GM18502 (cell line): Measurements from ENCODE around the gene PPCDC.

Experiments used
- ATAC-seq: cut with Tn5 transposase; IDR thresholded peaks from one replicate; pipeline ENCODE4 v1.9.1; 2021; ENCODE audit warnings: mild to moderate bottlenecking; ENCODE audit not compliant: unreplicated experiment, poor library complexity

PPCDC gene

GRCh38 chr15:75023181-75023871 lies at the start of gene PPCDC:
TSS of gene PPCDC (plus strand) at chr15:75023590. CDS start at chr15:75028319, 4,729 bp downstream.
- ATAC-seq = peak; percentile 93

GRCh38 chr15:74976159-74976558 lies 47.2 kb upstream of the PPCDC start:
- ATAC-seq = no peak

- ATAC-seq = no peak
These were observed 45.8 kb upstream of the PPCDC start for GRCh38 chr15:74977599-74977998.

- no peak for ATAC-seq
These were observed 45.3 kb upstream of the PPCDC start for GRCh38 chr15:74978077-74978476.

GRCh38 chr15:74978503-74978902 lies 44.9 kb upstream of the PPCDC start:
- ATAC-seq = no peak

GRCh38 chr15:74982183-74982582 lies 41.2 kb upstream of the PPCDC start:
- ATAC-seq = no peak

- no peak for ATAC-seq
These were observed 39.6 kb upstream of the PPCDC start for GRCh38 chr15:74983725-74984231.

- no peak for ATAC-seq
These were observed 35.2 kb upstream of the PPCDC start for GRCh38 chr15:74988007-74988800.

- ATAC-seq = no peak
These were observed 33.9 kb upstream of the PPCDC start for GRCh38 chr15:74989527-74989926.

- ATAC-seq = no peak
These were observed 30.8 kb upstream of the PPCDC start for GRCh38 chr15:74992619-74993018.

GRCh38 chr15:74994236-74994635 lies 29.2 kb upstream of the PPCDC start:
- no peak for ATAC-seq

GRCh38 chr15:74994685-74995084 lies 28.7 kb upstream of the PPCDC start:
- ATAC-seq = no peak

GRCh38 chr15:74995182-74995778 lies 28.1 kb upstream of the PPCDC start, which contains the start of gene SCAMP5:
TSS of gene SCAMP5 (plus strand) at chr15:74995563. CDS start at chr15:75011840, 16,277 bp downstream.
- ATAC-seq = peak; percentile 73

GRCh38 chr15:74995779-74996765 lies 27.3 kb upstream of the PPCDC start:
- no peak for ATAC-seq

GRCh38 chr15:74997141-74997540 lies 26.2 kb upstream of the PPCDC start:
- ATAC-seq = no peak

- ATAC-seq = no peak
These were observed 25.8 kb upstream of the PPCDC start for GRCh38 chr15:74997543-74997942.

GRCh38 chr15:75001310-75001709 lies 22.1 kb upstream of the PPCDC start:
- ATAC-seq = no peak

- no peak for ATAC-seq
These were observed 21.0 kb upstream of the PPCDC start for GRCh38 chr15:75002398-75002797.

GRCh38 chr15:75007216-75007615 lies 16.2 kb upstream of the PPCDC start:
- ATAC-seq = no peak

GRCh38 chr15:75008221-75008625 lies 15.2 kb upstream of the PPCDC start:
- ATAC-seq = no peak
